K562 (cell line): ENCODE measurements around the gene LRMDA. TPM values are rescaled to one million over a fixed set of nuclear protein-coding genes. Genes with fewer than 3 reads are reported as not detected.

ENCODE experiments used
- ATAC-seq: fragments of 200-7000 bp; cut with Tn5 transposase; 3 replicates; pipeline ENCODE4 v1.9.1; 2020; ENCODE audit warnings: moderate library complexity
- BruUV-seq: library from RNA; stranded (reverse); fragments of 400-500 nt; replicated peaks from 2 replicates; lab custom pipeline; 2021; lab: Mats Ljungman, UMichigan
- CTCF ChIA-PET: fragments of 300-600 bp; formaldehyde crosslinking; extraction: SDS; loops from one replicate; lab custom pipeline; 2021; ENCODE audit warnings: low intra/inter-chr PET ratio; lab: Yijun Ruan, JAX
- POLR2A ChIA-PET: fragments of 300-600, 350-650 bp; sonication (Branson Sonifier 250); formaldehyde crosslinking; extraction: SDS; loops from one replicate; lab custom pipeline; 2021; ENCODE audit warnings: antibody characterized with exemption, inconsistent platforms; lab: Yijun Ruan, JAX
- DNase-seq, 4 experiments: peaks; one replicate each; pipeline versions ENCODE4 v3.0.0 to v3.0.0-alpha.2; 2011 to 2018; ENCODE audit warnings: low spot score in 3 of 4, mixed read lengths in 3 of 4; ENCODE audit errors: extremely low read depth in 1 of 4
- FAIRE-seq: peaks from 2 replicates; lab custom pipeline; 2011; peaks lifted over from hg19 to GRCh38; lab: Jason Lieb, UNC
- H2AFZ ChIP-seq: 2 replicates; pipeline ENCODE4 v1.6.0; 2011; ENCODE audit warnings: low read depth, low read length, control low read depth, inconsistent platforms
- H3K27ac ChIP-seq: fragments of 200-600 bp; 3 replicates; pipeline ENCODE4 v1.8.0; 2011; ENCODE audit warnings: low read depth, mild to moderate bottlenecking, control low read depth, inconsistent platforms, low read length, moderate library complexity, mixed read lengths; ENCODE audit errors: extremely low read depth
- H3K27me3 ChIP-seq, 2 experiments: fragments of 300-600 bp in 1 of 2; 2 replicates in 1 of 2; 3 replicates in 1 of 2; pipeline versions ENCODE4 v1.6.0 to v1.8.0; 2011; ENCODE audit warnings: inconsistent platforms in 2 of 2, low read length in 2 of 2, mild to moderate bottlenecking in 1 of 2, mixed read lengths in 1 of 2, moderate library complexity in 1 of 2; ENCODE audit not compliant: control insufficient read depth in 2 of 2, insufficient read depth in 2 of 2
- H3K36me3 ChIP-seq: fragments of 300-600 bp; 3 replicates; pipeline ENCODE4 v1.8.0; 2011; ENCODE audit warnings: mild to moderate bottlenecking, low read length, inconsistent platforms; ENCODE audit not compliant: control insufficient read depth, insufficient read depth
- H3K4me1 ChIP-seq, 2 experiments: fragments of 200-600 bp in 1 of 2; replicated peaks in 1 of 2; 2 replicates in 1 of 2; 3 replicates in 1 of 2; pipeline versions ENCODE4 v1.5.1 to v1.8.0; 2011; ENCODE audit warnings: inconsistent platforms in 2 of 2, low read length in 2 of 2, mild to moderate bottlenecking in 1 of 2, mixed read lengths in 1 of 2, moderate library complexity in 1 of 2; ENCODE audit not compliant: control insufficient read depth in 2 of 2, insufficient read depth in 2 of 2
- H3K4me2 ChIP-seq: 2 replicates; pipeline ENCODE4 v1.6.1; 2011; ENCODE audit warnings: low read length, control low read depth, inconsistent platforms, mixed read lengths; ENCODE audit not compliant: insufficient read depth
- H3K4me3 ChIP-seq: fragments of 200-600 bp; sonication (generic), shearing (Covaris generic); 2 replicates; pipeline ENCODE4 v1.5.1; 2016; ENCODE audit warnings: control low read depth, inconsistent platforms
- H3K79me2 ChIP-seq: fragments of 200-600 bp; 3 replicates; pipeline ENCODE4 v1.8.0; 2011; ENCODE audit warnings: low read length, inconsistent platforms; ENCODE audit not compliant: control insufficient read depth, insufficient read depth
- H3K9ac ChIP-seq, 2 experiments: 2 replicates each; pipeline versions ENCODE4 v1.6.0 to v1.6.1; 2011; ENCODE audit warnings: low read depth in 2 of 2, low read length in 2 of 2, control low read depth in 1 of 2, inconsistent platforms in 1 of 2, mild to moderate bottlenecking in 1 of 2, mixed read lengths in 1 of 2; ENCODE audit not compliant: insufficient read depth in 1 of 2
- H3K9me1 ChIP-seq: one replicate; pipeline ENCODE4 v1.6.0; 2011; ENCODE audit warnings: inconsistent platforms, mild to moderate bottlenecking, low read length, moderate library complexity; ENCODE audit not compliant: control insufficient read depth, insufficient read depth
- H3K9me3 ChIP-seq: replicated peaks from 2 replicates; pipeline ENCODE4 v1.5.1; 2011; ENCODE audit warnings: low read depth, low read length, inconsistent platforms; ENCODE audit not compliant: control insufficient read depth, insufficient read depth
- H4K20me1 ChIP-seq: replicated peaks from 2 replicates; pipeline ENCODE4 v1.6.1; 2011; ENCODE audit warnings: low read length, inconsistent platforms, mixed read lengths; ENCODE audit not compliant: control insufficient read depth, insufficient read depth
- HDAC6 ChIP-seq: IDR thresholded peaks from 2 replicates; pipeline ENCODE4 v1.6.1; 2012; ENCODE audit warnings: low read depth, mild to moderate bottlenecking, control low read depth, inconsistent platforms, low read length, moderate library complexity
- HOMEZ ChIP-seq: fragments of 250-450 bp; sonication (Bioruptor Pico); IDR thresholded peaks from 2 replicates; pipeline ENCODE4 v1.4.0; 2020; ENCODE audit warnings: mild to moderate bottlenecking, moderate library complexity
- JUND ChIP-seq, 2 experiments: IDR thresholded peaks; 2 replicates in 1 of 2; 3 replicates in 1 of 2; pipeline ENCODE4 v1.6.1; 2011; ENCODE audit warnings: borderline replicate concordance in 2 of 2, low read depth in 2 of 2, low read length in 2 of 2, improper control_type of control experiment in 1 of 2, missing biosample characterization in 1 of 2, missing genetic modification characterization in 1 of 2, missing genetic modification reagents in 1 of 2
- KLF16 ChIP-seq: IDR thresholded peaks from 2 replicates; pipeline ENCODE4 v1.6.1; 2016; ENCODE audit warnings: antibody characterized with exemption
- LARP7 ChIP-seq: fragments of 450-650 bp; IDR thresholded peaks from 2 replicates; pipeline ENCODE4 v1.6.1; 2016
- MAX ChIP-seq: sonication (generic); formaldehyde crosslinking; IDR thresholded peaks from 2 replicates; pipeline ENCODE4 v1.9.0; 2022; ENCODE audit warnings: mild to moderate bottlenecking, missing genetic modification reagents
- NFXL1 ChIP-seq: fragments of 450-650 bp; formaldehyde crosslinking; IDR thresholded peaks from 2 replicates; pipeline ENCODE4 v1.4.0; 2021; ENCODE audit warnings: mild to moderate bottlenecking
- NUFIP1 ChIP-seq: fragments of 450-650 bp; IDR thresholded peaks from 2 replicates; pipeline ENCODE4 v1.6.1; 2018; ENCODE audit not compliant: partially characterized antibody
- RFX1 ChIP-seq: fragments of 450-650 bp; IDR thresholded peaks from 2 replicates; pipeline ENCODE4 v1.6.1; 2016; ENCODE audit warnings: mild to moderate bottlenecking, moderate library complexity
- RUNX1 ChIP-seq: sonication (generic); IDR thresholded peaks from 2 replicates; pipeline ENCODE4 v1.6.1; 2016; ENCODE audit warnings: antibody characterized with exemption, low read depth
- TRIM24 ChIP-seq, 2 experiments: fragments of 450-650 bp; IDR thresholded peaks; 2 replicates each; pipeline ENCODE4 v1.6.1; 2016
- ZC3H11A ChIP-seq: IDR thresholded peaks from 2 replicates; pipeline ENCODE4 v1.6.1; 2012; ENCODE audit warnings: low read depth, low read length, improper control_type of control experiment
- ZFP36 ChIP-seq: fragments of 150-350 bp; IDR thresholded peaks from 2 replicates; pipeline ENCODE4 v1.6.1; 2018; ENCODE audit warnings: low read length, low read depth; ENCODE audit not compliant: partially characterized antibody
- ZNF436 ChIP-seq: fragments of 250-450, 450-650 bp; sonication (Bioruptor Pico); formaldehyde crosslinking; IDR thresholded peaks from 2 replicates; pipeline ENCODE4 v1.7.0; 2020; ENCODE audit warnings: mild to moderate bottlenecking
- WGBS: fragments of 100-300 bp; shearing (Covaris generic); methylation state at CpG from one replicate; pipeline ENCODE4 v1.1.6; 2016; ENCODE audit warnings: low coverage, mixed read lengths; ENCODE audit not compliant: insufficient coverage; ENCODE audit errors: missing lambda C conversion rate; 5-methylcytosine and 5-hydroxymethylcytosine counted together
- in situ Hi-C: fragments of 300-500 bp; cut with MboI; formaldehyde crosslinking; loops from 4 replicates; pipeline ENCODE4 v1.15.0; 2018; ENCODE audit warnings: inconsistent platforms, mixed read lengths
- intact Hi-C: fragments of 100-400 bp; cut with micrococcal nuclease; formaldehyde crosslinking; loops from 2 replicates; pipeline ENCODE4 v1.14.2; 2022
- polyA plus RNA-seq, 8 experiments: library from polyadenylated mRNA; depleted of rRNA in 4 of 8; stranded (reverse) in 5 of 8; unstranded in 3 of 8; fragments of >200 nt; fragmentation: Nextera tagmentation in 2 of 8; fragmentation: Illumina TruSeq in 1 of 8; extraction: Ambion mirVana in 2 of 8; extraction: Trizol in 1 of 8; gene quantifications; 2 replicates each; pipeline versions ENCODE4 v1.2.1 to v1.2.3, GENCODE V29; 2011 to 2014; ENCODE audit warnings: inconsistent platforms in 1 of 8, missing spikeins in 1 of 8
- total RNA-seq, 7 experiments: library from RNA; depleted of rRNA in 6 of 7; stranded (reverse); fragments of >200 nt in 6 of 7; fragmentation: Illumina TruSeq in 2 of 7; extraction: Trizol in 2 of 7; gene quantifications; 2 replicates each; pipeline versions ENCODE4 v1.2.1 to v1.2.3, GENCODE V29; 2011 to 2021; ENCODE audit warnings: low replicate concordance in 1 of 7
- TF ChIP-seq, protein P1 (sequence below): sonication (generic); formaldehyde crosslinking; IDR thresholded peaks from 2 replicates; pipeline ENCODE4 v1.8.0; 2022; ENCODE audit warnings: missing genetic modification reagents, mild to moderate bottlenecking, borderline replicate concordance

Gene LRMDA
- total and polyA plus RNA-seq, 9 of the 15 experiments (the other 6 are each of a cell fraction or from before 2014, with no cell fraction given): 0.25 TPM; not detected in 8

- no TSS peak for BruUV-seq
- in situ Hi-C loops: no loop called here
- Histone ChIP-seq H3K4me1 (no peaks in the 10 kb centered on the region), H3K9me1 (no peaks in the 10 kb centered on the region), H3K27ac (no peak overlapping the region), H4K20me1 (no peaks in the 10 kb centered on the region; the same call in 1 of the 2 replicates), H3K79me2 (no peaks in the 10 kb centered on the region), H3K27me3 (peaks cover 0 to 2% of the 10 kb centered on the region in 2 experiments; a peak in 1 of 5 replicates), H3K36me3 (no peaks in the 10 kb centered on the region), H3K4me3 (no peak overlapping the region), H2AFZ (no peak overlapping the region), H3K4me2 (no peak overlapping the region), H3K9me3 (no peaks in the 10 kb centered on the region), H3K9ac (no peak overlapping the region)
- DNase-seq: no peak
- POLR2A ChIA-PET: no interaction called here
- CTCF ChIA-PET: no interaction called here
- no peak for FAIRE-seq
- no peak for TF ChIP-seq NUFIP1
- TF ChIP-seq NFXL1 (CRISPR knock-in tag): no peak
- no peak for TF ChIP-seq HDAC6
- TF ChIP-seq LARP7: no peak
- TF ChIP-seq ZFP36: peak; percentile 89
- TF ChIP-seq KLF16: no peak
- WGBS: 0% methylated on average over 7 of the region's 7 CpGs
- intact Hi-C loops: no loop called here
- ATAC-seq: no peak
Observed at GRCh38 chr10:75950997-75951589, 519.7 kb downstream of the LRMDA start.

GRCh38 chr10:75951627-75952026 lies 520.2 kb downstream of the LRMDA start:
- intact Hi-C loops: no loop called here
- no peak for TF ChIP-seq RUNX1
- TF ChIP-seq, protein P1, sequence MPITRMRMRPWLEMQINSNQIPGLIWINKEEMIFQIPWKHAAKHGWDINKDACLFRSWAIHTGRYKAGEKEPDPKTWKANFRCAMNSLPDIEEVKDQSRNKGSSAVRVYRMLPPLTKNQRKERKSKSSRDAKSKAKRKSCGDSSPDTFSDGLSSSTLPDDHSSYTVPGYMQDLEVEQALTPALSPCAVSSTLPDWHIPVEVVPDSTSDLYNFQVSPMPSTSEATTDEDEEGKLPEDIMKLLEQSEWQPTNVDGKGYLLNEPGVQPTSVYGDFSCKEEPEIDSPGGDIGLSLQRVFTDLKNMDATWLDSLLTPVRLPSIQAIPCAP (CRISPR knock-in tag): no peak
- no peak for TF ChIP-seq ZNF436 (CRISPR knock-in tag)
- TF ChIP-seq JUND (IDR thresholded peaks at IDR 0.05; ENCODE audit: borderline replicate concordance, low read depth, low read length): no peak
- no peak for TF ChIP-seq JUND (tag; IDR thresholded peaks at IDR 0.05; ENCODE audit: borderline replicate concordance, low read depth, low read length)
- no peak for TF ChIP-seq TRIM24 (IDR thresholded peaks at IDR 0.05)
- TF ChIP-seq RFX1: no peak
- no peak for TF ChIP-seq ZC3H11A
- no peak for TF ChIP-seq MAX (CRISPR knock-in tag)
- no peak for TF ChIP-seq HOMEZ (CRISPR knock-in tag)

More at GRCh38 chr10:75951627-75952026, 520.2 kb downstream of the LRMDA start:
- 0% methylated on average over 7 of the region's 7 CpGs for WGBS
- BruUV-seq: no TSS peak
- H3K36me3 ChIP-seq: no peaks in the 10 kb centered on the region
- peaks cover 0 to 2% of the 10 kb centered on the region in 2 experiments; a peak in 1 of 5 replicates for H3K27me3 ChIP-seq
- no peak overlapping the region for H3K4me3 ChIP-seq
- H2AFZ ChIP-seq: no peak overlapping the region
- ATAC-seq (no peak), DNase-seq (no peak), FAIRE-seq (no peak)
- no peak overlapping the region for H3K4me2 ChIP-seq
- POLR2A ChIA-PET: no interaction called here
- H3K9me1 ChIP-seq: no peaks in the 10 kb centered on the region
- H4K20me1 ChIP-seq: no peaks in the 10 kb centered on the region; the same call in 1 of the 2 replicates
- H3K27ac ChIP-seq: no peak overlapping the region
- H3K9ac ChIP-seq: no peak overlapping the region
- CTCF ChIA-PET: no interaction called here
- H3K9me3 ChIP-seq: no peaks in the 10 kb centered on the region
- H3K4me1 ChIP-seq: no peaks in the 10 kb centered on the region; a peak in 1 of 5 replicates
- in situ Hi-C loops: no loop called here
- H3K79me2 ChIP-seq: no peaks in the 10 kb centered on the region
